GM21515 (cell line): ENCODE results near the gene DNAJC21.

Experiments
- ATAC-seq: cut with Tn5 transposase; IDR thresholded peaks from one replicate; pipeline ENCODE4 v1.9.1; 2021; ENCODE audit not compliant: unreplicated experiment

DNAJC21 gene

GRCh38 chr5:34929134-34929719 is at the start of gene DNAJC21:
Gene DNAJC21 (plus strand): TSS chr5:34929559. CDS start chr5:34929820, 261 bp downstream.
- ATAC-seq: peak; percentile 89

GRCh38 chr5:34881246-34881645 is 48.1 kb upstream of the DNAJC21 start:
- no peak for ATAC-seq

- ATAC-seq: no peak
Measured at GRCh38 chr5:34886392-34887119, 42.8 kb upstream of the DNAJC21 start.

GRCh38 chr5:34889394-34889793 is 40.0 kb upstream of the DNAJC21 start:
- no peak for ATAC-seq

- ATAC-seq: no peak
Measured at GRCh38 chr5:34891981-34892380, 37.4 kb upstream of the DNAJC21 start.

GRCh38 chr5:34892414-34892813 is 36.9 kb upstream of the DNAJC21 start:
- no peak for ATAC-seq

GRCh38 chr5:34894716-34895115 is 34.6 kb upstream of the DNAJC21 start:
- ATAC-seq: no peak

- no peak for ATAC-seq
Measured at GRCh38 chr5:34895641-34896419, 33.5 kb upstream of the DNAJC21 start.

GRCh38 chr5:34897646-34898045 is 31.7 kb upstream of the DNAJC21 start:
- no peak for ATAC-seq

- ATAC-seq: peak; percentile 88
Measured at GRCh38 chr5:34898258-34898895, 31.0 kb upstream of the DNAJC21 start.

- no peak for ATAC-seq
Measured at GRCh38 chr5:34899066-34899465, 30.3 kb upstream of the DNAJC21 start.

- ATAC-seq: no peak
Measured at GRCh38 chr5:34900652-34901051, 28.7 kb upstream of the DNAJC21 start.

GRCh38 chr5:34903260-34903659 is 26.1 kb upstream of the DNAJC21 start:
- ATAC-seq: no peak

GRCh38 chr5:34905564-34905963 is 23.8 kb upstream of the DNAJC21 start:
- ATAC-seq: no peak

GRCh38 chr5:34913072-34913471 is 16.3 kb upstream of the DNAJC21 start:
- no peak for ATAC-seq

GRCh38 chr5:34914671-34915138 is 14.7 kb upstream of the DNAJC21 start:
- ATAC-seq: peak; percentile 17

GRCh38 chr5:34915139-34915855 is 14.1 kb upstream of the DNAJC21 start, which contains the start of the genes BRIX1 and RAD1:
Gene BRIX1 (plus strand): TSS chr5:34915711. CDS start chr5:34915739, 28 bp downstream.
Gene RAD1 (minus strand): TSS chr5:34915504. CDS start chr5:34914892, 612 bp downstream.
- ATAC-seq: peak; percentile 98

- ATAC-seq: peak; percentile 10
Measured at GRCh38 chr5:34915856-34916192, 13.5 kb upstream of the DNAJC21 start.

- no peak for ATAC-seq
Measured at GRCh38 chr5:34916518-34916917, 12.8 kb upstream of the DNAJC21 start.

GRCh38 chr5:34918025-34918424 is 11.3 kb upstream of the DNAJC21 start:
- no peak for ATAC-seq

- no peak for ATAC-seq
Measured at GRCh38 chr5:34919077-34919476, 10.3 kb upstream of the DNAJC21 start.
